Loucy (cell line): Measurements from ENCODE around the gene CGAS.

Source experiments
- CTCF ChIP-seq: fragments of 200-600 bp; sonication (generic); conservative IDR thresholded peaks from 2 replicates; pipeline ENCODE4 v1.5.1; 2014; ENCODE audit warnings: mild to moderate bottlenecking, antibody characterized with exemption, low read length
- EZH2phosphoT487 ChIP-seq: fragments of 200-600 bp; IDR thresholded peaks from 2 replicates; pipeline ENCODE4 v1.6.1; 2018; ENCODE audit warnings: antibody characterized with exemption, mild to moderate bottlenecking, moderate library complexity, borderline replicate concordance

GRCh38 chr6:73471686-73472290 is 19.7 kb upstream of the CGAS start:
- TF ChIP-seq CTCF = no peak
- TF ChIP-seq EZH2phosphoT487 = no peak
